GM19035 (cell line): Measurements from ENCODE around the gene TP63.
A peak's percentile ranks its signal among the peaks of the same experiment; 100 is the strongest.

Experiments used
- ATAC-seq: cut with Tn5 transposase; IDR thresholded peaks from one replicate; pipeline ENCODE4 v1.9.1; 2021; ENCODE audit not compliant: unreplicated experiment

TP63 gene

DNA sequence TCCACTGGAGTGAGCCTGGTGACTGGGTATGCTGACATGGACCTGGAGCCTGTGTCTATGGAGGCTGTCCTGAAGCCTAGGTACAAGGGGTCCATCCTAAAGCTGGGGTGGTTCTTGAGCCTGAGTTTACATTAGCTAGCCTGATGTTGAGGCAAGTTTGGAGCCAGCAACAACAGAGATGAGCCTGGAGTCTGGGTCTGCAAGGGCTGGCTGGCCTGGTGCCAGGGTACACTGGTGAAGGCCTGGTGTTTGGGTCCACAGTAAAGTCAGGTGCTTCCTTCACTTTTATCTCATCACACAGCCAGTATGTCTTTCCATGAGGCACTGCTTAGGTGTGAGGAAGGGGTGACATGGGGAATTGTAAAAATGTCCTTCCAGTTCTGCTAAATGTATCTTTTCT lies 49.5 kb downstream of the TP63 start:
- no peak for ATAC-seq

DNA sequence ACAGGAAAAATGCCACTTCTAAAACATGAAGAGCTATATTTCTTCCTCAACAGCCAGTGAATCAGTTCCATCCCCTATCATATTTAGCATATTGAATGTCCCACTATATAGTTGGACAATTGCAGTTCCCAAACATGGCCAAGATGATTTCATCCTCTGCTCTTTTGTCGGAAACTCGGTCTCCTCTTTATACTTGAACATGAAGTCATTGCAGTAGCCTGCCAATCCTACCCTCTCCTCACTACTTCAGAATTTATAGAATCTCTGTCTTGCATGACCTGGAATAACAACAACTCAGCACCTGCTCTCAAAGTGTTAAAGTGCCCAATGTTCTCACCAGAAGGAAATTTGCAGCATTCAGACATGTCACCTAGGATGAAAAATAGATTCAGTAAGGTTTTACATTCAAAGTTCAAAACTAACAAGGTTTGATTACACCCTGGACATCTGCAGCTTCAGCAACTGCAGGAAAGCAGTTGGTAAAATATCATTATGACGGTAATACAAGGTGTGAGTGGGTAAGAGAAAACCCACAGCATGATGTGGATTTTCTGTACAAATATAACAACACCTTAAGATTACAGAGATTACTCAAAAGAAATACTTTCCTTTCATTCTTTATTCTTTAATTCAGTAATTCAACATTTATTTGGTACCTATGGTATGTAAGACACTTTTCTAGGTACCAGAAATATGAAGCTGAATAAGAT lies 52.5 kb downstream of the TP63 start:
- ATAC-seq = no peak

DNA sequence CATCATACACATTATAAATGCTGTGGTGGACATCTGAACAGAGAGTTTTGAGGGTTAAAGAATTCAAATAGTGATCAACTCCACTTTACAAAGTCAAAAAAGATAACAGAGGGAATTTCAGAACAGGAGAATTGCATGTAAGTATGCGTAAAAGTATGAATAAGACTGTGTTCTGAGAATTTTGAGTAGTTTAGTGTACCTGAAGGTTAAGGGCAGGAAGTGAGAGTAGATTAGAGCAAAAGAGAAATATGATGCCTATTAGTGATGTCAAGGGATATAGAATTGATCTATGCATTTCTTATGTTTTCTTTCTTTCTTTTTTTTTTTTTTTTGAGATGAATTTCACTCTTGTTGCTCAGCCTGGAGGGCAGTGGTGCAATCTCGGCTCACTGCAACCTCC lies 53.1 kb downstream of the TP63 start:
- ATAC-seq = no peak

DNA sequence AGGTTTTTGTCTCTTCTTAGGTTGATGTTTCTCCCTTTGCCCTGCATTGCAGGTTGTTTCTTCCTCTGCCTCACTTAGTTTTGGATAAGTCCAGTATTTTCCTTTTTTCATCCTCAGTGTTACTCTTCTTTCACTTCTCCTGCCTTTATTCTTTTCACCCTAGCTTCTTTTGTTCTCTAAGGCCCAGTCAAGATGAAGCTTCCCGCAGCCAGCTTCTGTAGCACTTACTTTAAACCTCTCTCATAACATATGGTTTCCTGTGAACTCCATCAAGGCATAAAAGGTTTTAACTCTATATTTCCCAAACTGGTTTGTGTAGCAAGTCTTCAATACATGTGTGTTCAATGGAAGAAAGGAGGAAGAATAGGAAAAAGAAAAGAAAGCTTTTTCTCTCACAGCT lies 54.1 kb downstream of the TP63 start:
- ATAC-seq = no peak

DNA sequence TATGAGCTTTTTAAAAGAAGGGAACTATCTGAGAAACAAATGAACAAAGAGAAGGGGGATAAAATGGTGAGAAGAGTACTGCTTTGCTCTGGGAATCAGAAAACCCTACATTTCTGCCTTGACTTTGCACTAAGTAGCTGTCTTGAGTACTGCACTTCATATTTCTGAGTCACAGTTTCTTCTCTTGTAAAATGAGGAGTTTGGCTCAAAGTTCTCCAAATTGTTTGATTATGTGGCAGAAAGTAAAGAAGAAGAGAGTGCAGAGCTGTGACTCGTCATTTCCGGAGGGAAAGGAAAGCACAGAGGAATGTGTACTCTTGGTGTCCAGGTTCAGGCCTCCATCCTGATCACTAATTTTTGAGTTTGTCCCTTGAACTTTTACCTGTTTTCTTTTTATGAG lies 54.7 kb downstream of the TP63 start:
- ATAC-seq = no peak

DNA sequence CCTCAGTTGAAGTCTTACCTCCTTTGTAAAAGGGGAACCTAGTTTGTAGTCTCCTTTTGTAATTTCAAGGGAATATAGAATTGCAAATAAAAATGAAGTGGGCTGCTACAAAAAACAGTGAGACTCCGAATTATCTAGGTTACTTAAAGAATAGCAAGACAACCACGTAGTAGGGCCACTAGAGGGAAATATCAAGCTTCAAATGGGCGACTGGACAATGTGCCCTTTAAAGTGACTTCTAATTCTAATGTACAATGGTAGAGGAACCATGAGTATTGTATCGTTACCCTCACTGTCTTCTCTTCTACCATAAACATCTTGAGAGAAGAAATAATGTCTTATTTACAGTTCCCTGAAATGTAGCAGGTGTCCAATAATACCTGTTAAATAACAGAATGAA lies 56.3 kb downstream of the TP63 start:
- no peak for ATAC-seq

DNA sequence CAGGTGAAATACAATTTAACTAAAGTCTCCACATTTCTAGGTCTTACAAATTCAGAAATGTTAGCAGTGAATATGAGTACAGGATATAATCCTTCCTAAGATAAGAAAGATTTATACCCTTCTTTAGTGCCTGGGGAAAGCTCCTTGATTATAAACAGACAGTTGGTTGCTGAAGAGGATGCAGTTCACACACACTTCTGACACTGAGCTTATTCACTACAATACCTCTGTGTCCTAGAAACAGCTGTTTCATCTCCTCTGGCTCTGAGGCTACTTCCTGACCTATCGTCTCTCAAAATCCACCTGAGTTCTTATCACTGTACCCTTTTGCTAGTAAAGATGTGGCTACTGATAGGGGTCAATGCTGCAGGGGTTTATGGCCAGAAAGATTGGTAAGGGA lies 57.1 kb downstream of the TP63 start:
- no peak for ATAC-seq

DNA sequence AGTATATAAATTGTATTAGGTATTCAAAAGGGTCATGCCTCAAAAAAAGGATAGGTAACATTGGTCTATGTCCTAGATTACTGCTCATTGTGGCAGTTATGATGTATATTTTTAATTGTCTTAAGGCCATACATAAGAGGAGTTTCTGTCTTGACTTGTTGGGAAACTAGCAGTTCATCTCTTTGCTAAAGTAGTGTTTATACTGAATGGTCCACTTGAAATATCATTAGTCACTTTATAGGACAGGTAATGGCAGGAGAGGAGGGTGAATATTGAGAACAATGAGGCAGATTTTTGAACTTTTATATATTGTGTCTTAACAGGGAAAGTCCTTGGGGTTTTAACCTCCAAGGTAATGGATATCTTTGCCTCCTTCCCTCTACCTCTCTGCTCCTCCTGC lies 58.4 kb downstream of the TP63 start:
- no peak for ATAC-seq

DNA sequence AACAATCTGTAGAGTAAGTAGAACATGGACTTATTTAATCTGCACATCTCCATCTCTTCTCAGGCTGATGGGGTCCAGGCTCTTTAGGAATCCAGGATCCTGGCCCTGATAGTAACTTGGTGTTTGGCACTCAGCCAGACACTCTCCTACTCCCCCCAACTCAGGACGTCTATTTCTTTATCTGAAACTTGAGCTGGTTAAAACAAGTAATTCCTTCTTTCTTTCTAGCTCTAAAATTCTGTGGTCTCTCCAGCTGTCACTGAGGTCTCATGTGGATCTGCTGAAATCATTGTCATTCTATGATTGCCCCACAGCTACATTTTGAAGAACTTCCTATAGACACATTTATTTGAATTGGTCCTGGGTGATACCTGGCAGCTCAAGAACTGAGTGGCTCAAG lies 59.0 kb downstream of the TP63 start:
- ATAC-seq = no peak

DNA sequence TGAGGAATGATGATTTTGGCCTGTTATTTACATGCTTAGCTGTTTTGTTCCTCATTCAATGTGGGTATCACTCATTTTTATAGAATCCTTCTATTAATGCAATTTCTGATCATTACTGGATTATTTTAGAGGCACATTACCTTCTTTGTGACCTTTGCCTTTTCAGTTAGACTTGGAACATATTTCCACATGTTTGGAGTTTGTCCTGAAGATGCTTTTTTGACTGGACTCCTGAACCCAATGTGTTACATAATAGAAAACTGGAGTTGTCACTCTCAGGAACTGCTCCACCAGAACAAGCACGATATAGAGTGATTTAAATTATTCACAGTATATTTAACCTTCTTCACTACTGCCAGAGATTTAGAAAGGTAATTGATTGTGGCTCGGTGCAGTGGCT lies 59.5 kb downstream of the TP63 start:
- no peak for ATAC-seq

DNA sequence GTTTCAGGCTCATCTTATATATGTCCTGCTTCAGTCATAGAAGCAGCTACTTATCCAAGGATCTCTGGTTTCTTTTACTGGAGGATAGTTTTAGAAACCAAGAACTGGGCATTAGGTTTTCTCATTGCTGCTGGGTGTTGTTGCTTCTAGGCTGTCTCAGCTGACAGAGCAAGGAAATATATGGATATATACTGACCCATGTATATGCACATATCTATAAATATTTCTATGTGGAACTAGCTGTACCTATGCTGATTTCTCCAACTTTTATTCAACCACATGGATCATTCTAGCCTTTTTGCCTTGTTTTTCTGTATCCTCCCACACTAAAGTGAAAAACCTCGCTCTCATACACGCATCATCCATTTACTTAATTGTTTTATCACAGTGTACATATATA lies 64.2 kb downstream of the TP63 start:
- no peak for ATAC-seq

DNA sequence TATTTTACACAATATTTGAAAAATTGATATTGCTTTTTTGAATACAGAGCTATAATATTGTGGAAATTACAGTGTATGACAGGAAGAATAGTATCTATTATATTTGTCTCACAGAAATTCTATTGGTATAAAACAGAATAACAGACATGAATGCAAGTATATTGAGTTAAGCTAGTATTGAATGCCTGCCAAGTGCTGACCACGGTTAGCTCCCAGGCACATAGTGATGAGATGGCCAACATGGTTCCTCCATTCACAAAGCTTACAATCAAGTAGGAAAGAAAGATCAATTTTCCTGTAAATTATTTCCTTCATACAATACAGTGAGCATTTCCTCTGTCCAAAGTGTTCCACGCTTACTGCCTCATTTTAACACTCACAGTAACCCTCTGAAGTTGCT lies 67.6 kb downstream of the TP63 start:
- ATAC-seq = no peak

DNA sequence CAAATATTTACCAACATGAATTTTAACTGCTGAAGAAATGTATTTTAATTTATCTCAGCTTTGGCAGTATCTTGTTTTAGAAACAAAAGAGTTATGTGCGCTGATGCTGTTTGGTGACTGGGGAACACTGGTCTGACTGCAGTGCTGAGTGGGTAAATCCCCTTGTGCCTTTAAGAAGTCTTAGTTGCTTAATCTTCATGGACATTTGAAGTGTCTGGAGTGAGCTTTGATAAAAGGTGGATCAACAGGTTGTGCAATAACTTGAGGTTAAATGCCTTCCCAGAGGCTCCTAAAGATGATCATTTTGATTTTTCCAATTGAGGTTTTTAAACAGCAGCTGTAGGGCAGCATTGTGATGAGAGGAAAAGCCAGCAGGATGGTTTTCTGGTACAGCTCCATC lies 68.7 kb downstream of the TP63 start:
- no peak for ATAC-seq

DNA sequence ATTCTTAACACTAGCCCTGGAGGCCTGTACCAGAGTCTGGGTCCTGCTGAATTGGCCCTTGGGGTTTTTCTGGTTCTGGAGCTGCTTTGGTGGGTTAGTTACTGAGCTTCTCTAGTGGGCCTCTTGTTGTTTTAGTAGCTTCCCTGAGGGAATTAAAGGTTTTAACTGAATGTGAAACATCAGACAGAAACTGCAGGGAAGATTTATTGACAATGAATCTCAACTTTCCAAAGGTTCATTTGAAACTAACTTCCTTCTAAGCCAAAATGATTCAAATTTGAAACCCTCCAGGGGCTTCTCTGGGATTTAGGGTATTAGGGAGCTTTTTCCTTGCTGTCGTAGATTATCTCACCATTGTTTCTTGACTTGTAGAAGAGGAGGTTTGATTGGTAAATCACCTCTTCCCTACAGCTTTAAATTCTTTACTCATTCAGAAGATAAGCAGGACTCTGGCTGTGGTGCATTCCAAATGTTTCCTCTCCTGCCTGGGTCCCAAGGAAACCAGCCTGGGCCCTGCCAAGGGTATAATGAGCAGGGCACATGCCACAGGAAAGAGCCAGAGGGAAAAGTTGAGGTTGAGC lies 71.0 kb downstream of the TP63 start:
- no peak for ATAC-seq

DNA sequence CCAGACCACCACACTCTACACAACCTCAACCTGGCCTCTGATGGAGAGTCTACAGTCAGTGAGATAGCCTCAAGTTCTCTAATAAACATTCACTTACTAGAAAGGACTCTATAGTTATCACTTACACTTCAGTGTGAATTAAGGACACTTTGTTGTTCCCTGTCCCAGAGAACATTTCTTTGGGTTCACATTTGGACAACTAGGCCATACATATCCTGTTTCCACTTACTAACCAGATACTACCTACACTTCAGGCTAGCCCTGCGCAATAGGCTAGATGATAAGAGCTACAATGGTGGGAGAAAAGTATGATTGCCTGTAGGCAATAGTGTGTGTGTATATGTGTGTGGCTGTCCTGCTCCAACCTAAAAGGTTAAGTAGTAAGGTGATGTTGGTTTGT lies 72.7 kb downstream of the TP63 start:
- ATAC-seq = no peak

DNA sequence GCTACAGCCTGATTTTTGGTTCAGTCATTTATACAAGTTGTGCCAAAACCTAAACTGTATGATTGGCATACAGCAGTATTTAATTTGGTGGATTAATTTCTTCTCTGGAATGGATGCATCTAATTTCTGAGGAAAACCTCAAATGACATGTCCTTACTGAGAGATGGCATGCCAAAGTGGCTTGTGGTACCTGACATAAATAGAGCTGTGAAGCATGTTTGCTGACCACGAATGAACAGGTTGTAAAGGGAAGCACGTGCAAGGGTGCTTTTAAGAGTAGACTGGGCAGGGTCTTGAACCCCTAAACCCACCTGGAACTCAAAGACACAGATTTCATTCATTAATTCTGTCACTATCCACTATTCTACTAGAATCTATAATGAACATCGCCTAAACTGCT lies 77.2 kb downstream of the TP63 start:
- no peak for ATAC-seq

DNA sequence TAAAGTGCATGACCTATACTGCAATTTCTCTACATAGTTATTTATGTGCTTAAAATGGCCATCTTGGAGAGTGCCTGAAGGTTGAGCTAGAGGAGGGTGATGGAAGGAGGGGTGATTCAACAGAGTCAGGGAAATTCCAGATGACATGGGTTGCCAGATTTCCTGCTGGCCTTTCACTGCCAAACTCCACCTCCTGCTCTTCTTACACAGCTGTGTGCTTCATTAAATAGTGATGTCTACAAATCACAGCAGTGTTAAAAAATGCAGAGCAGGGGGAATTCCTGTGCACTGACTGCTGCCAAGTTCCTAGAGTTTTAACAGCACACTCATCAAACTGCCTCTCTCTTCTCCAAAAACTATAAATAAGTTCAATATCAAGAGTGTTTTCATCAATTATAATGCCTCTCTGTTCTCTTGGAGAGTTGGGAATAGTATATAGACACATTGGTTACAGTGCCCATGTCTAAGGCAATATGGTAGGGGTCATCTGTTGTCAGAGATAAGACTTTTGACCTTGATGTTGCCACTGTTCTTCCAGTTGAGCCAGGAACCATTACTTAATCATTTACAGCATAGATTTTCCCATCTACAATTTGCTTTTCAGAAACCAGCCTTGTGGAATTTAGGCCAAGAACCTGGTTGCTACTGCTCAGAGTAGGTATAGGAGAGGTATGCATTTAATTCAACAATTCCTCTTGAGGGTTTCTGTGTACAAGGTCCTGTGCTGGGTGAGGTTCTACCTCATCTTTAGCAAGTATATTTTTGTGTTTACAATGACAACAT lies 79.6 kb downstream of the TP63 start:
- no peak for ATAC-seq

DNA sequence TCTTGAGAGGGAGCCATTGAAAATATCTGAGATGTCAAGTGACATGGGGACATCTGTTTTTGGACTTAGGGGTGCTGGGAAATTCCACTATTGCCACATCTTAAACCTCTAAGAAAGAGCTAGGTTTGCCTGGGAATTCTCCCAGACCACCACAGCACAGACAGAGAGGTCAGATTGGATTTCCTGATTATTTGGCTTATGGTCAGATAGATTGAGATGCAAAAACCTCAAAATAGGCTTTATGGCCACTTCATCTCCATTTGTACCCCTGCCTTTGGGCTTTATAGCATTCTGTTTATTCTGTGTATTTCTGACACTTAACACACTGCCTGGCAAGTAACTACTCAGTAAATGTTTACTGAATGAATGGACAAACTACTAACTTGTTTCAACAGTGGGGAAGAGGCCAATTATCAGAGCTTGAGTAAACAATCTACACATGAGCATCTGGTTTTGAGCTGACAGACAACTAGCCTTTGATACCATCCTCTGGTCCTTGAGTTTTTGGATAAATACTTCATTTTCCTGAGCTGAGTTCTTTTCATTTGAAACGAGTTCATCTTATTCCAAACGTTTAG lies 81.8 kb downstream of the TP63 start:
- no peak for ATAC-seq

DNA sequence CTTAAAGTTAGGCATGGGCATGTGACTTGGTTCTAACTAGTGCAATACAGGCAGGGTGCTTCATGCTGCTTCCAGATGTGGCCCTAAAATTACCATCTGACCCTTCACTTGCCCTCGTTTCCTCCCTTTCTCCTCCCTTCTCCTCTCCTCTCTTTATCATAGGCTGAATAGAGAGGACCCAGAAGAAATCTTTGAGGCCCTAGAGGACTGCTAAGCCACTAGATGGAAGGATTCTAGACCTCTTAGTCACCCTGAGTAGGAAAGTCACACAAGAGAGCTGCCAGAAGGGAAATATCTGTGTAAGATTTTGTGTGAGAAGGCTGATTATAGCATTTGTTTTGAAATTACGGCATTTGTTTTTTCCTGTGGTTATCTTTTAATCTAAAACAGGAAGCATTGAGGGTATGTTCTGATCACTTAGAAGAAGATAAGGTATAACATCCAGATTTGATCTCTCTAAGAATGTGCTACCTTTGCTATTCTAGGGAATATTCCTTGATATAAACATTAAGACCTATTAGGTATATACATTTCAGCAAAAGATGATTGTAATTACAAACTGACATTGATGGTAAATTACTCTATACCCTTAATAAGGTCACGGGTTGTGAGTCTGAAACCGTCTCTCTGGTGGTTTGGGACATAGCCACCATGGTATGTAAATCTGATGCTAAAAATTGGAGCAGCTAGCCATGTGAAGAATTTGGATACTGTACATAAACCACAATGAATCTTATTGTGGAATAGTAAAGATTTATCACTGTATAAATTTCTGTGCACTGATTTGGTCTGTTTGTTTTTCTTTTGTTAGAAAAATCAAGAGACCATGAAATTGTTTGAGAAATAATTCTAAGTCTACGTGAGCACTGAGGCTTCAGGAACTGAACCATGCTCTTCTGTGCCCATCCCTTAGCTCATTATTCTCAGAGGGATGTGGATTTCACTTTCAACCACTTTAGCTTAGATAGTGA lies 84.1 kb downstream of the TP63 start:
- ATAC-seq = peak; percentile 43

DNA sequence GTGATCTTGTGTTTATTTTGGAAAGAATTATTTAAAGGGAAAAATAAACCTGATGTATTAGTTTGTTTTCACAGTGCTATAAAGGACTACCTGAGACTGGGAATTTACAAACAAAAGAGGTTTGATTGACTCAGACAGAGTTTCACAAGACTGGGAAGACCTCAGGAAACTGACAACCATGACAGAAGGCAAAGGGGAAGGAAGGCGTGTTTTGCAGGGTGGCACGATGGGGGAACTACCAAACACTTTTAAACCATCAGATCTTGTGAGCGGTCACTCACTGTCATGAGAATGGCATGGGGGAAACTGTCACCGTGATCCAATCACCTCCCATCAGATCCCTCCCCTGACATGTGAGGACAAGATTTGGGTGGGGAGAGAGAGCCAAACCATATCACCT lies 87.0 kb downstream of the TP63 start:
- no peak for ATAC-seq
